ENCODE results near the gene TSHZ2.

The TSHZ2 gene

DNA sequence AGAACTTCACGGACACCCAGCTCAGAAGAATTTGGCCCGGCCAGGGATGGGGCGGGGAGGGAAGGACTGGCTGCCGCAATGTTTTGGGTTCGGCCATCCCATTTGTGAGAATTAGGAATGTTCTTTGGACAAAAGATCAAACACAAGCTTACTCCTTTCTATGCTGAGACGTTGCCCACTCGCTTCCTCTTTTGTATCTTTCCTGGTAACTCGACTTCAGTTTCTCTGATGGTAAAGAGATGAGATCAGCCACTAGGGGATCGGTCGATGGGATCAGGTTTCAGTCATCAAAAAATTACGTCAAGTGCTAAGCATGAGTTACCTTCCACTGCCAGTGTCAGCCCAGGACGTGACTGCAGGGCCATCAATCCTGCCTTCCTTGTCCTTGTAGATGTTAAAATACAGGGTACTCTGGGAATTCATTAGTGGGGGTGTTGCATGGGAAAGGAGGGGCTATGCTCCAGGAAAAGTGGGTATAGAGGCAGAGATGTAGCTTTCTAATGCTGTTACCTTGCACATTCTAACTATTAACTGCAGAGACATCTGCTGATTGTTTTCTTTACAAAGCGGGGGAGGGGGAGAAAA lies 190.2 kb downstream of the TSHZ2 start:
- H3K9me3 Mint-ChIP-seq: no peaks in the 10 kb centered on the region
- H3K27ac Mint-ChIP-seq: peak overlapping the region; percentile 73 to 88 (median 82)
- H3K27me3 Mint-ChIP-seq (ENCODE audit: low read depth): peaks cover 4% of the 10 kb centered on the region
- TF ChIP-seq, protein P1, sequence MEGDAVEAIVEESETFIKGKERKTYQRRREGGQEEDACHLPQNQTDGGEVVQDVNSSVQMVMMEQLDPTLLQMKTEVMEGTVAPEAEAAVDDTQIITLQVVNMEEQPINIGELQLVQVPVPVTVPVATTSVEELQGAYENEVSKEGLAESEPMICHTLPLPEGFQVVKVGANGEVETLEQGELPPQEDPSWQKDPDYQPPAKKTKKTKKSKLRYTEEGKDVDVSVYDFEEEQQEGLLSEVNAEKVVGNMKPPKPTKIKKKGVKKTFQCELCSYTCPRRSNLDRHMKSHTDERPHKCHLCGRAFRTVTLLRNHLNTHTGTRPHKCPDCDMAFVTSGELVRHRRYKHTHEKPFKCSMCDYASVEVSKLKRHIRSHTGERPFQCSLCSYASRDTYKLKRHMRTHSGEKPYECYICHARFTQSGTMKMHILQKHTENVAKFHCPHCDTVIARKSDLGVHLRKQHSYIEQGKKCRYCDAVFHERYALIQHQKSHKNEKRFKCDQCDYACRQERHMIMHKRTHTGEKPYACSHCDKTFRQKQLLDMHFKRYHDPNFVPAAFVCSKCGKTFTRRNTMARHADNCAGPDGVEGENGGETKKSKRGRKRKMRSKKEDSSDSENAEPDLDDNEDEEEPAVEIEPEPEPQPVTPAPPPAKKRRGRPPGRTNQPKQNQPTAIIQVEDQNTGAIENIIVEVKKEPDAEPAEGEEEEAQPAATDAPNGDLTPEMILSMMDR (IDR thresholded peaks at IDR 0.05; ENCODE audit: unreplicated experiment in 3 of 3): peak; percentile 31 to 56 (median 40)
- peak overlapping the region; percentile 42 to 62 (median 58) for H3K4me3 Mint-ChIP-seq
- H3K36me3 Mint-ChIP-seq (ENCODE audit: low read depth): peaks cover 13% of the 10 kb centered on the region
- peaks cover 18% of the 10 kb centered on the region for H3K4me1 Mint-ChIP-seq

DNA sequence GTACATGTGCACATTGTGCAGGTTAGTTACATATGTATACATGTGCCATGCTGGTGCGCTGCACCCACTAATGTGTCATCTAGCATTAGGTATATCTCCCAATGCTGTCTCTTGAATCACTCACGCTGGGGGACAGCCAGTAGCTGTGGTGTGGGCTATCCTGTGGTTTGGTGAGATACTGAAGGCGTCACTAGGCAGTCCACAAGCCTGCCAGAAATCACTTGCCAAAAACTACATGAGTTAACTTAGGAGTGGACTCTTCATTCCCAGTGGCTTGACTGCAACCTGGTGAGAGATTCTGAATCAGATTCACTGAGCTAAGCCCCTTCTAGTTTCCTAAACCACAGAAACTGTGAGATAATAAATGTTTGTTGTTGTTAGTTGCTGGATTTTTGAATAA lies 191.3 kb downstream of the TSHZ2 start:
- Mint-ChIP-seq H3K4me3 (no peak overlapping the region), H3K4me1 (peaks cover 18% of the 10 kb centered on the region), H3K9me3 (no peaks in the 10 kb centered on the region), H3K27ac (no peak overlapping the region), H3K36me3 (ENCODE audit: low read depth) (peaks cover 3% of the 10 kb centered on the region), H3K27me3 (ENCODE audit: low read depth) (peaks cover 5% of the 10 kb centered on the region)
- TF ChIP-seq, protein P1 (IDR thresholded peaks at IDR 0.05; ENCODE audit: unreplicated experiment in 3 of 3): no peak

DNA sequence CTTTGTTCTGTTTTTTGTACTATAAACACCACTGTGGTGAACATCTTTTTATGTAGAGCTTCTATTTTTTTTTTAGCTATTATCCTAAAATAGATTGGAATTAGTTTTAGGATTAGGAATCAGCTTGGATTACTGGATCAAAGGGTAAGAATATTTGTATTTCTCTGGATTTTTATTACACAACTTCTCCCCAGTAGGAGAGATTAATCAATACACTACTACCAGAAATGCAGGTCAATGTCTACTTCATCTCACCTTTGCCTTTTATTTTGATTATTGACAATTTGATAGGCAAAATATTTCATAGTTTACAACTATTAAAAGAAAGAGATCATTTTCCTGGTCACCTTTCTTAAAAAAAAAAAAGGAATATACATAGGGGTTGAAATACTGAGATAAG lies 191.9 kb downstream of the TSHZ2 start:
- Mint-ChIP-seq H3K4me1 (peaks cover 18% of the 10 kb centered on the region), H3K27me3 (ENCODE audit: low read depth) (peaks cover 6% of the 10 kb centered on the region), H3K27ac (no peak overlapping the region), H3K4me3 (no peak overlapping the region), H3K9me3 (no peaks in the 10 kb centered on the region), H3K36me3 (ENCODE audit: low read depth) (no peaks in the 10 kb centered on the region)
- TF ChIP-seq, protein P1 (IDR thresholded peaks at IDR 0.05; ENCODE audit: unreplicated experiment in 3 of 3): no peak

DNA sequence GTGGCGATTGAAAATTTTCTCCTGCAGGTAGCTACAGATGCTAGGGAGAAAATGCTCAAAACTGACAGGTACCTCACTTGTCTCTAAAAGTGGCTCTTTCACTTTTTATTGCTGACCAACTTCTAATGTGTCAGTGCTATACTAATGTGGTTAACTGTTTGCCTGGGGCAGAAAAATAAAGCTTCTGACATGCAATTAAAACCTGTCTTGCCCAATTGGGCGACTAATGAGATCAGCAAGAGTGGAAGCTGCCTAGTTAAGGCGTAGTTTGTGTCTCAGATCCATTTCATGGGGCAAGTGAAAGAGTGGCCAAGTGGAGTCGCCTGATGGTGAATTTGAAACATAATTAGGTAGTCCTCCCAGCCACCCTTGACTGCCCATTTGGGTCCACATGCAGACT lies 193.3 kb downstream of the TSHZ2 start:
- Mint-ChIP-seq H3K27ac (no peak overlapping the region), H3K9me3 (no peaks in the 10 kb centered on the region), H3K4me3 (no peak overlapping the region), H3K4me1 (peaks cover 24% of the 10 kb centered on the region), H3K27me3 (ENCODE audit: low read depth) (peaks cover 6% of the 10 kb centered on the region), H3K36me3 (ENCODE audit: low read depth) (no peaks in the 10 kb centered on the region)
- TF ChIP-seq, protein P1 (IDR thresholded peaks at IDR 0.05; ENCODE audit: unreplicated experiment in 3 of 3): no peak

DNA sequence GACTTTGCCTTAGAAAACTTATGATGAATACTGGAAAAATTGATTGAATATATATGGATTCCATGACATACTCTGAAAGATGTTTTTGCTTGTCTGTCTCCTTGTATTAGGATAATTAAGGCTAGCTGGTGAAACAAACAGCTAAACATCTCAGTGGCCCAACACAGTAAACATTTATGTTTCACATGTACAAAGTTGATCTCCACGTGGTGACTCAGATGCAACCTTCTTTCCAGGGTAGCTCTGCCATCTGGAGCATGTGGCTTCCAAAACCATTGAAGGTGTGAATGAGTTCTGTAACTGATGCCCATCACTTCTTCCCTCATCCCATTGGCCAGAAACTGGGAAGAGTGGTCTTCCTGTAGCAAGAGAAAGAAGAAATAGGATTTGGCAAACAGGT lies 196.3 kb downstream of the TSHZ2 start:
- H3K4me3 Mint-ChIP-seq: no peak overlapping the region

DNA sequence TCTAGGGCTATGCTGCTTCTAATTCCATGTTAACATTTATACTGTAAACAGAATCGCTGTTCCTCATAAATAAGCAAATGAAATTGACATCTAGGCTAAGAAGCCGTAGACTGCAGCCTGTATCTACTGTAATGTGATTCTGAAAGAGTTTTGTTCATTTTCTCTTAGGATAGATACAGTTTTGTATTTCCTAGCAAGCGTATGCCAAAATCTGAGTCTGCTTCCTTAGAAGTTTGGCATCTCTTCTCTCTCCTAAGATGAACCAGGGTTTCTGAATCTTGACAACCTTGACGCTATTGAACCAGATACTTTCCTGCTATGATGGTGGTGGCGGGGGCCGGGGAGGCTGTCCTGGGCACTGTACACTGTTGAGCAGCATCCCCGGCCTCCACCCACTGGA lies 198.0 kb downstream of the TSHZ2 start:
- Mint-ChIP-seq H3K27ac (no peak overlapping the region), H3K36me3 (ENCODE audit: low read depth) (no peaks in the 10 kb centered on the region), H3K9me3 (no peaks in the 10 kb centered on the region), H3K4me1 (peaks cover 9% of the 10 kb centered on the region), H3K4me3 (no peak overlapping the region), H3K27me3 (ENCODE audit: low read depth) (peaks cover 8% of the 10 kb centered on the region)
- TF ChIP-seq, protein P1 (IDR thresholded peaks at IDR 0.05; ENCODE audit: unreplicated experiment in 3 of 3): no peak

More for the DNA sequence above, 196.3 kb downstream of the TSHZ2 start:
- Mint-ChIP-seq H3K36me3 (ENCODE audit: low read depth) (no peaks in the 10 kb centered on the region), H3K27me3 (ENCODE audit: low read depth) (peaks cover 3% of the 10 kb centered on the region), H3K27ac (no peak overlapping the region), H3K9me3 (no peaks in the 10 kb centered on the region), H3K4me1 (peaks cover 9% of the 10 kb centered on the region)
- TF ChIP-seq, protein P1 (IDR thresholded peaks at IDR 0.05; ENCODE audit: unreplicated experiment in 3 of 3): no peak
